Measurements from ENCODE around the gene FAM222B.
"Not testable (repeated sequence)": the region's sequence is repeated elsewhere in the genome, so short reads cannot be mapped to it uniquely, and the experiment has no call there.

FAM222B gene

DNA sequence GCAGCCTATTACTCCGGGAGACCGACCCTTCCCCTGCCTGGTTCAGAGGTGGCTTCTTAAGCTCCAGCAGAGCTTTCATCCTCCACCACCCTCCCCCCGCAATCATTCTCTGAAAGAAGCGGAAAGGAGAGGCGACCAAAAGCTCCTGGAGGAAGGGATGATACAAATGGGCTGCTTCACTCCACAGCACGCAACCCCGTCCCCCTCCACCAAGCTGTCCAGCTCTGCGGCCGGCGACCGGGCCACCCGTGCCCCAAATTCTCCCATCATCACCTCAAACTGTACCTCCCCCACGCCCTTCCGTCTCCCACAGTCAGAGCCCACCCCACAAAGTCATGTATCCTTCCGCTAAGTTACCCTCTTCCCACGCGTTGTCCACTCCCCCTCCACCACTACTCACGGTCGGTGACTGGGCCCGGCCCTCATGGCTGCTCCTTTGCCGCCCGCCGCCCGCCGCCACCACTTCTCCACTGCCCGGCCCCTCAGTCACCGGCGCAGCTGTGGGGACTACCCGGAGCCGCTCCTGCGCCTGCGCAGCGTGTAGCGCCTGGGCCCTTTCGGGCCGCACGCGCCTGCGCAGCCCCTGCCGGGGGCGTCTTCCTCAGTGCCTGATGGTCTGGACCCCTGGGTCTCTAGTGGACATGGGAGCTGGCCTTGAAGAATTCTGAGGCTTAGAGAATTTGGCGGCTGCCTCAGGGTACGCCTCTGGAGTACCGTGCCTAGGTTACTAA lies at the start of gene FAM222B:
Gene FAM222B, minus strand, starts transcription at position 509 of the 731 bp plus-strand sequence. CDS start 76,123 bp downstream, outside the sequence.
- DNase-seq = peak; percentile 83

GRCh38 chr17:28892024-28892423 lies 49.4 kb upstream of the FAM222B start:
- DNase-seq = no peak

DNA sequence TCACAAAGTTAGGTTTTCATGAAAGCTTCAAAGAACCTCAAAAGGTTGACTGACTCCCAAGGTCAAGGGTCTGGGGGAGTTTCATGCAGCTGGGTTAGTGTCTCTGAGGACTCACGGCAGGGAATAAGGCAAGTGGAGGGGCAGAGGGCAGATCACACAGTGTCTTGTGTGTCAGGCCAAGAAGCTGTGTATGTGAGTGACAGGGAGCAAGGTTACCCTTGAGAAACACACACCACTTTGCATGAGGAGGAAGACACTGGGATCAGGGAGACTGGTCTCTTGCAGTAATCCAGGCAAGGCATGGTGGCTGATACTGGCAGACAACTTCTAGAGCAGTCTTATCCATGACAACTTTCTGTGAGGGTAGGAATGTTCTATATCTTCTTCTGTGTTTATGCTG lies 48.6 kb upstream of the FAM222B start:
- no peak for DNase-seq

DNA sequence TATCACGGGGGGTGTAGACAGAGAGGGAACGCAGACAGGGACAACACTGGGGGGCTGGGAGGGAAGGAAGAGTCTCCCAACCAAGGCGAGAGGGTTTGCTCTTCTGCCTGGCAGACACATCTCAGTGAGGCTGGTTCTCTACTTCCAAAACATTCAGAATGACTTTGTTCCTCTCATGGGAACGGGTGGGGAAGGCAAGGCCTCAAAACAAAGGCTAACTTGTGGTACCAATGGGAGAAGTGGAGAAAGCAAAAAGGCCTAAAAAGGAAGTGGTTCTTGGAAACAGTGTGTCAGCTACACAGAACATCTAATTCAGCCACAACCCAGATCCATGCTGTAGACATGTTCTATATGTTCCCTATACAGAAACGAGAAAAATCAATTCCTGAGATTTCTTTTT lies 47.4 kb upstream of the FAM222B start:
- DNase-seq = no peak

GRCh38 chr17:28888832-28889231 lies 46.2 kb upstream of the FAM222B start:
- DNase-seq = no peak

DNA sequence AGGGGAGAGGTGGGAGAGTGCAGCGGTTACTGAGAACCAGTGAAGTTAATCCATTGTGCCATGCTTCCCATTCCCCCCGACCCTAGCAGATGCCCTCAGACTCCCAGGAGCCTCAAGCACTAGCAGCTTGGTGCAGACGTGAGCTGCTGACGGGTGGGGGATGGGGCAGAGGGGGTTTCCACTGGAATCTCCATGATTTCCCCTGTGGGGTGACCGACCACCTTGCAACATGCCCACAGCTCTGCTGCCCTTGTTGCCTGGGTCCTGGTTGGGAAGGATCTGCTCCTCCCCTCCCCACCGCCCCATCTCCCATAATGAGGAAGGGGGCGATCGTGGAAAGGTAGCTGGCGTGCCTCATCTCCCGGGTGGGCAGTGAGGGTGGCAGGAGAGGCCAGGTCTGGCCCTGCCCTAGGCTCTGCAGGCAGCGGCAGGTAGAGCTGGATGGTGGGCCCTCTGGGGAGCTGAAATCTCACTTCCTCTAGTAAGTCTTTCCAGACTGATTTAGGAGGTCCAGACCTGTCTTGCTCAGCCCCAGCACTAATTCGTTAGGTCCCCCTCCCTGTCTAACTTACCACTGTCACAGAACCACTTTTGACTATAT lies 45.4 kb upstream of the FAM222B start:
- no peak for DNase-seq

GRCh38 chr17:28885951-28886350 lies 43.4 kb upstream of the FAM222B start:
- no peak for DNase-seq

DNA sequence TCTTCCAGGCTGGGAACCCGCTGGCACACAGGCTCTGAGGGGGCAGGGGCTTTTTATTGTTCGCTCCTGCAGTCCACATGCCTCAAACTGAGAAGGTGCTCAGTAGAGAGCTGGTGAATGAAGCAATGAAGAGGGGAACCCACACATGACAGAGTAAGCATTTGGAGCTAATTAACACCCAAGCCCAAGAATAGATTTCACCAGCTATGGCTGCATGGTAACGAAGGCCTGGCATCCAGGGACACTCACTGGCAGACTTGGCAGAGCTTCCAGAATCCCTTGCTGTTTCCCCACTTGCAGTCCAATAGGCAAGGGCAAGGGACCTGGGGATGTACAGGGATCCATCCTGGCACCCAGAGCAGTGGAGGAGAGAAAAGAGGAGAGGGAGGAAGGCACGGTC lies 42.8 kb upstream of the FAM222B start:
- DNase-seq = no peak

DNA sequence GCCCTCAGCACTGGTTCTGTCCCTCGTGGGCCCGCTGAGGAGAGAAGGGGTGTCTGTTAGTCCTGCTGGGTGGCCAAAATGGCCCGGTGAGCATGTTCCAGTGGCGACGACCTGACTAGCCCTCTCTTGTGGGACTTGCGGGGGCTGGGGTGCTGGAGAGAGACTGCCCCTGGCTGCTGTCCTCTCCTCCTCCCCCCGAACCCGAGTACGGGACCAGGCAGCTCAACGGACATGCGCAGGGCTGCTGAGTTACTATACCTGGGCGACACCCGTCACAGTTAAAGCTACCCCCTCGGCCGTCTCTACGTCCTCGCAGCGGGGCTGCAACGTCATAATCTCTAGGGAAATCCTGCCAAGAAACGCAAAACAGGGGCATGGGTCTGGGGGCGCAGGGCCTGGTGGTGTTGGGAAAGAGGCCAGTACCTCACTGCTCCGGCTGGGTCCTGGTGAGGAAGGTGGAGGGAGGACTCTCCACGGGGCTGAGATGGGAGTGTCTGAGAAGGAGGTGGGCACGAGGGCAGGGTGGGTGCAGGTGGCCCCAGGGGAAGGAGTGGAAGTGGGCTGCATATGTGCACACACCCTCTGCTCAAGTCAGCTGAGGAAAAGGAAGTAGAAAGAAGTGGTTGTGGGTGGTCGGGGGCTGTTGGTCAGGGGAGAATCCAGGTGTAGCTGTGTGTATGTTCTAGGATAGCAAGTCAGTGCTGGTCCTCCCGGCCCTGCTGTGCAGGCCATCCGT lies 41.5 kb upstream of the FAM222B start:
- no peak for DNase-seq

DNA sequence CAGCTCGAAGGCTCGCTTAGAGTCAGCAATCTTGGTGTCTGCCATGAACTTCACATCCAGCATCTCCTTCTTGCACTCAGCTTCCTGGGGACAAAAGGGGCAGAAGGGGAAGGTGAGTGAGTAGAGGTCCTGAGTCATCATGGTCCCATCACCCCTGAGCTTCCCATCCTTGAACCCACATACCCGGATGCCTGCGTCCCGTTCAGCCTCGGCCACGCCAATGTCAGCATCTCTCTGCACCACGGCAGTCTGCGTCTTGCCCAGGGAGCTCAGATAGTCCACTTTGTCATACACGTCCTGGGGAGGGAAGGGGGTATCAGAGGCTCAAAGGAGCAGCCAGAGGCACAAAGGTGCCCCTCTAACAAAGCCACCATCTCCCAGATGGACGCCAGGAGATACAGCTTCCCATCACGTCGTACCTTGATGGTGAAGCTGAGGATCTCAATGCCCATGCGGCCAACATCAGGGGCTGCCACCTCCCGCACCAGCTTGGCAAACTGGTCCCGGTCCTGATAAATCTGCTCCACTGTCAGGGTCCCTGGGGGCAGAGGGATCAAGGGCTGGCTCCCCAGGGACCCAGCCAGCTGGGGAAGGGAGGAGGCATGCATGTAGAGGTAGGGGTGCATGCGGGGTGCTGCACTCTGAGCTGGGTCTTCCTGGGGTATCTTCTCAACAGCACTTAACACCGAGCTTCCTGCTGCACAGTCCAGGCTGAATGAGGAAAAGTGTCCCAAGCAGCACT lies 39.7 kb upstream of the FAM222B start:
- DNase-seq = no peak

- no peak for DNase-seq
These were observed 39.0 kb upstream of the FAM222B start for GRCh38 chr17:28881533-28882056.

- DNase-seq = no peak
These were observed 38.0 kb upstream of the FAM222B start for GRCh38 chr17:28880572-28880945.

GRCh38 chr17:28879886-28880571 lies 37.4 kb upstream of the FAM222B start:
- no peak for DNase-seq

DNA sequence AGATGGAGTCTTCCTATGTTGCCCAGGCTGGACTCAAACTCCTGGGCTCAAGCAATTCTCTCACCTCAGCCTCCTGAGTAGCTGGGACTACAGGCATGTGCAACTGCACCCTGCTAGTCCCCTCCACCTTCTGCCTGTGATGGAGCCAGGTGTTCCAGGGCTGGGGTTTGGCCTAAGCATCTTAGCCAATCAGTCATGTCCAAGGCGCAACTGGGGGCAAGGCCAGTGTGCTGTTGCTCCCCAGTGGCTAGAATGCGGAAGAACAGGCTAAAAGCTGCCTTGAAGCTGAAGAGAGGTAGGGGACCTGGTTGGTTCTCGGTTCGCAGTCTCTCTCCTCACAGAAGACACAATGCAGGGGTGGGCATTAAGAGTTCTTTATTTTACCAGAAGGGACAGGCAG lies 36.4 kb upstream of the FAM222B start:
- peak; percentile 81 for DNase-seq

DNA sequence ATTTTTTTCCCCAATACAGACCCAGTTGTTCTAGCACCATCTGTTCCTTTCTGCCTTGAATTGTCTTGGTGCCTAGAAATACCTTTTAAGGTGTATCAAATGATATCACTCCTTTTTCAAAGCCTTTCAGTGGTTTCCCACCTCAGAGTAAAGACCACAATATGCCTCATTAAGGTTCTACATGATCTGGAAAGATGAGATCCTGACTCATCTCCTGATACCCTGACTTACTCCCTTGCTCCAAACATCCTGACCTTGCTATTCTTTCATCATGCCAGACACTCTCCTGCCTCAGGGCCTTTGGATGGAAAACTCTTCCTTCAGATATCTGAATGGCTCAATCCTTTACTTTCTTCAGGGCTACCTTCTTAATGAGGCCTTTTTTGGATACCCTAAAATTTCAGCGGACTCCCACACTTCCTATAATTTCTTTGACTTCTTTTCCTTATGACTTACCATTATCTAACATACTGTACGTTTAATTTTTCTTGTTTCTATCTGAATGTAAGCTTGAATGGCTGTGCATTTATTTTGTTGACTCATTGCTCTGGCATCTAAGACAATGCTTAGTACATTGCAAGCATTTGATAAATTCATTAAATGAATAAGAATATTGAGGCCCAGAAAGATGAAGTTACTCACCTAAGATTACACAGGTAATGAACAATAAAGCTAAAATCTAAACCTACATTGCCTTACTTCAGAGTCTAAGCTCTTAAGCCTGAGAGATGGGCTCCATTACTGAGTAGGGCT lies 35.7 kb upstream of the FAM222B start:
- DNase-seq = no peak

- DNase-seq = not testable (repeated sequence)
These were observed 34.6 kb upstream of the FAM222B start for GRCh38 chr17:28877150-28877711.

DNA sequence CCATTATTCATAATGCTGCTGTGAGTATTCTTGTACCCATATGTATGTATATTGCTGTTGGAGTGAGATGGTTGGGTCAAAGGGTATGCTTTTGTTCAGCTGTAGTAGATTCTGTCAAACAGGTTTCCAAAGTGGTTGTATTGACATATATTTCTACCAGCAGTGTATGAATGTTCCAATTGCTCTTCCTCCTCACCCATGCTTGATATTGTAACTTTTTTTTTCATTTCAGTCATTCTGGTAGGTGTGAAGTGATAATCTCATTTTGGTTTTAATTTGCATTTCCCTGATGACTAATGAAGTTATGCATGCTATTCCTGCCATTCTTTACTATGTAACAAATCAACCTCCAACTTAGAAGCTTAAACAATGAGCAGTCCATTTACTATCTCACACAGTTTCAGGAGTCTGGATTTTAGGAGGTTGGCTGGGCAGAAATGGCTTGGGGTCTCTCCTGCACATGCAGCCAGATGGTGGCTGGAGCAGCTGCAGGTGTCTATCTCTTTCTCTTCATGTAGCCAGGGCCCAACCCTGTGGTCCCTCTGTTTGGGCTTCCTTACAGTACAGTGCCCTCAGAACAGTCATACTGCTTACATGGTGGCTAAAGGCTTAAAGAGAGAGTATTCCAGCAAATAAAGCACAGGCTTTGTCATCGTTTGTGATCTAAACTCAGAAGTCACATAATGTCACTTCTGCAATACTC lies 33.4 kb upstream of the FAM222B start:
- no peak for DNase-seq

DNA sequence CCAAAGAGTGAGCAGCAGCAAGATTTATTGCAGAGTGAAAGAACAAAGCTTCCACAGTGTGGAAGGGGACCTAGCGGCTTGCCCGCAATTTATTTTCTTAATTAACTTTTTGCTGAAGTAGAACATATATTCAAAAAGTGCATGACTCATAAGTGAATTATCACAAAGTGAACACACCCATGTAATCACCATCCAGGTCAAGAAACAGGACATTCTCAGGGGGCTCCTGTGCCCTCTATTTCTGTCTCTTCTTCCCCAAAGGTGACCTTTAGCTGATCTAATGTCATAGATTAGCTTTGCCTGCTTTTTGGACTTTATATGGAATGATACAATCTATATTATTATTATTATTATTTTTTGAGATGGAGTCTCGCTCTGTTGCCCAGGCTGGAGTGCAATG lies 32.2 kb upstream of the FAM222B start:
- no peak for DNase-seq

DNA sequence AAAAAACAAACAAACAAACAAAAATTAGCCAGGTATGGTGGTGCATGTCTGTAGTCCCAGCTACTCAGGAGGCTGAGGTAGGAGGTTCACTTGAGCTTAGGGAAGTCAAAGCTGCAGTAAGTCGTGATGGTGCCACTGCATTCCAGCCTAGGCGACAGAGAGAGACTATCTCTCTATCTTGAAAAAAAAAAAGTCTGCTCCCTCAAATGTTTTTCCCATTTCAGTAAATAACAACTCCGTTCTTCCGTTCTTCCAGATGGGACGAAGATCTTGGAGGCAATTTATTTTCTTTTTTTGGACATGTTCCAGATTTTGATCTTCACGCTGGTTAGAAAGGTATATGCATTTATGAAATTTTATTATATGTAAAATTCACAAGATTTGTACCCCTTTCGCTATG lies 31.2 kb upstream of the FAM222B start:
- DNase-seq = no peak

GRCh38 chr17:28871056-28871579 lies 28.5 kb upstream of the FAM222B start:
- no peak for DNase-seq

- DNase-seq = no peak
These were observed 24.7 kb upstream of the FAM222B start for GRCh38 chr17:28867276-28867675.
